CD4-positive, alpha-beta T cell (primary cell): ENCODE data around the gene ACSBG1. TPM values are rescaled to one million over a fixed set of nuclear protein-coding genes. Genes with fewer than 3 reads are reported as not detected.

Source experiments
- ATAC-seq: fragments of 200-7000 bp; cut with Tn5 transposase; one replicate; pipeline ENCODE4 v1.10.0; 2022; ENCODE audit warnings: mild to moderate bottlenecking; ENCODE audit not compliant: poor library complexity
- CTCF ChIA-PET: fragments of 350-600 bp; sonication (Branson Sonifier 250); formaldehyde crosslinking; loops from one replicate; lab custom pipeline; 2021; ENCODE audit warnings: antibody characterized with exemption, inconsistent platforms; lab: Charles Lee
- POLR2A ChIA-PET: fragments of 350-600 bp; sonication (Branson Sonifier 250); formaldehyde crosslinking; loops from one replicate; lab custom pipeline; 2021; ENCODE audit warnings: antibody characterized with exemption, inconsistent platforms; lab: Charles Lee
- DNase-seq, 14 experiments: peaks; one replicate each; pipeline ENCODE4 v3.0.0-alpha.2; 2013 to 2020; ENCODE audit warnings: mixed read lengths in 2 of 14
- H3K27ac ChIP-seq, 2 donors: one replicate each; pipeline versions ENCODE4 v1.5.1 to v1.7.0; 2013; ENCODE audit warnings: low read length in 2 of 2, low read depth in 1 of 2, mild to moderate bottlenecking in 1 of 2
- H3K27me3 ChIP-seq, 2 experiments: 1 replicate in 1 of 2; 2 replicates in 1 of 2; pipeline versions ENCODE4 v1.6.1 to v1.7.0; 2013; ENCODE audit warnings: low read length in 2 of 2, control low read depth in 1 of 2, mild to moderate bottlenecking in 1 of 2, moderate library complexity in 1 of 2; ENCODE audit not compliant: insufficient read depth in 2 of 2, control insufficient read depth in 1 of 2
- H3K36me3 ChIP-seq: one replicate; pipeline ENCODE4 v1.6.1; 2013; ENCODE audit warnings: low read length, control low read depth; ENCODE audit not compliant: insufficient read depth
- H3K4me1 ChIP-seq: one replicate; pipeline ENCODE4 v1.6.1; 2013; ENCODE audit warnings: low read length, control low read depth; ENCODE audit not compliant: insufficient read depth
- H3K4me3 ChIP-seq: one replicate; pipeline ENCODE4 v1.5.1; 2013; ENCODE audit warnings: mild to moderate bottlenecking, low read length, moderate library complexity
- H3K9me3 ChIP-seq, 2 experiments: 1 replicate in 1 of 2; 2 replicates in 1 of 2; pipeline versions ENCODE4 v1.6.1 to v1.7.0; 2013; ENCODE audit warnings: low read length in 2 of 2, mild to moderate bottlenecking in 2 of 2, control low read depth in 1 of 2, moderate library complexity in 1 of 2; ENCODE audit not compliant: control insufficient read depth in 1 of 2, insufficient read depth in 1 of 2
- H3K27ac Mint-ChIP-seq: one replicate; pipeline ENCODE4 v1.8.0; 2020; ENCODE audit warnings: mixed read lengths
- H3K27me3 Mint-ChIP-seq: one replicate; pipeline ENCODE4 v1.8.0; 2021; ENCODE audit warnings: mixed read lengths
- H3K36me3 Mint-ChIP-seq: one replicate; pipeline ENCODE4 v1.8.0; 2021; ENCODE audit warnings: low read depth, mixed read lengths
- H3K4me1 Mint-ChIP-seq: one replicate; pipeline ENCODE4 v1.8.0; 2021; ENCODE audit warnings: low read depth, mixed read lengths
- H3K4me3 Mint-ChIP-seq: one replicate; pipeline ENCODE4 v1.8.0; 2020; ENCODE audit warnings: mild to moderate bottlenecking, mixed read lengths
- H3K9me3 Mint-ChIP-seq: one replicate; pipeline ENCODE4 v1.8.0; 2020; ENCODE audit warnings: mixed read lengths
- CTCF ChIP-seq: fragments of 200-600 bp; IDR thresholded peaks from one replicate; pipeline ENCODE4 v1.8.0; 2022; ENCODE audit warnings: antibody characterized with exemption, mild to moderate bottlenecking
- intact Hi-C, 2 experiments: fragments of 100-400 bp; cut with DNase I in 1 of 2; cut with micrococcal nuclease in 1 of 2; formaldehyde crosslinking; loops; one replicate each; pipeline versions ENCODE4 v1.15.1 to v1.9.0; 2023 to 2025; cut with DNase I, micrococcal nuclease
- total RNA-seq, 174 experiments: library from RNA in 2 of 174; stranded (reverse) in 2 of 174; gene quantifications; one replicate each; pipeline ENCODE4 v1.2.3 and lab custom pipeline; 2021 to 2026

ACSBG1 gene
- total RNA-seq, 2 experiments from 2014 or later = 0.05 to 0.22 TPM

GRCh38 chr15:78139578-78139977, 94.8 kb downstream of the ACSBG1 start:
- intact Hi-C loops = no loop called here
- ChIA-PET POLR2A (no interaction called here), CTCF (interaction anchor here (0.8 to 1.2 kb wide), 2 partner anchors 11 to 56 kb away, joined by 3 read pairs; no protein-coding TSS in a partner anchor)
- Mint-ChIP-seq H3K36me3 (no peaks in the 10 kb centered on the region), H3K27ac (no peak overlapping the region), H3K9me3 (no peaks in the 10 kb centered on the region), H3K4me1 (no peaks in the 10 kb centered on the region), H3K27me3 (no peaks in the 10 kb centered on the region), H3K4me3 (no peak overlapping the region)
- no peaks in the 10 kb centered on the region for H3K4me1 ChIP-seq
- no peaks in the 10 kb centered on the region for H3K27me3 ChIP-seq
- no peak overlapping the region for H3K27ac ChIP-seq
- H3K4me3 ChIP-seq = no peak overlapping the region
- no peaks in the 10 kb centered on the region for H3K36me3 ChIP-seq
- H3K9me3 ChIP-seq = no peaks in the 10 kb centered on the region
- ATAC-seq (no peak), DNase-seq (no peak)
- TF ChIP-seq CTCF = no peak

- POLR2A ChIA-PET = interaction anchor here (2.0 kb wide), 1 partner anchor 15 kb away, joined by 4 read pairs; the partner anchor contains the start of gene IDH3A
- intact Hi-C loops = loop anchor here in 1 of 2 experiments (5.0 kb wide), 1 partner anchor 108 kb away; no protein-coding TSS in a partner anchor
- Histone ChIP-seq H3K27me3 (no peaks in the 10 kb centered on the region), H3K9me3 (no peaks in the 10 kb centered on the region), H3K4me3 (no peak overlapping the region), H3K36me3 (no peaks in the 10 kb centered on the region), H3K27ac (no peak overlapping the region), H3K4me1 (peaks cover 18% of the 10 kb centered on the region)
- DNase-seq = no peak
- no peaks in the 10 kb centered on the region for H3K27me3 Mint-ChIP-seq
- no peaks in the 10 kb centered on the region for H3K36me3 Mint-ChIP-seq
- no peaks in the 10 kb centered on the region for H3K9me3 Mint-ChIP-seq
- no peak for TF ChIP-seq CTCF
- peaks cover 27% of the 10 kb centered on the region for H3K4me1 Mint-ChIP-seq
- ATAC-seq = no peak
- H3K27ac Mint-ChIP-seq = no peak overlapping the region
- CTCF ChIA-PET = interaction anchor here (0.7 kb wide), 2 partner anchors 22 to 39 kb away, joined by 3 to 4 read pairs; no protein-coding TSS in a partner anchor
- H3K4me3 Mint-ChIP-seq = peak overlapping the region; percentile 6
These were observed 100.6 kb downstream of the ACSBG1 start for GRCh38 chr15:78133801-78134200.

- H3K4me3 Mint-ChIP-seq = peak within 1 kb of the TSS; percentile 89
- Histone ChIP-seq H3K27ac (peak within 1 kb of the TSS; percentile 39 to 86), H3K9me3 (no peaks in the 10 kb centered on the region), H3K27me3 (no peaks in the 10 kb centered on the region), H3K4me1 (peaks cover 18% of the 10 kb centered on the region), H3K4me3 (peak within 1 kb of the TSS; percentile 91), H3K36me3 (no peaks in the 10 kb centered on the region)
- no peaks in the 10 kb centered on the region for H3K9me3 Mint-ChIP-seq
- peak; percentile 66 for TF ChIP-seq CTCF
- intact Hi-C loops = loop anchor here (1.0 to 5.0 kb wide), 5 partner anchors 17 to 111 kb away; partner anchors contain the start of gene IDH3A (in 1 of the 2)
- peak; percentile 89 for ATAC-seq
- ChIA-PET CTCF (interaction anchor here (0.6 to 2.1 kb wide), 15 partner anchors 14 to 221 kb away, joined by 3 to 9 read pairs (median 3); partner anchors contain the start of gene IDH3A), POLR2A (interaction anchor here (0.8 to 2.7 kb wide), 6 partner anchors 18 to 306 kb away, joined by 4 to 27 read pairs (median 5); partner anchors contain the start of genes DNAJA4, IDH3A and IREB2)
- DNase-seq = peak; percentile 46 to 89 (median 72)
- no peaks in the 10 kb centered on the region for H3K27me3 Mint-ChIP-seq
- H3K36me3 Mint-ChIP-seq = no peaks in the 10 kb centered on the region
- H3K4me1 Mint-ChIP-seq = peaks cover 27% of the 10 kb centered on the region
- peak within 1 kb of the TSS; percentile 73 for H3K27ac Mint-ChIP-seq
These were observed 102.9 kb downstream of the ACSBG1 start, which contains the start of gene CIB2 for GRCh38 chr15:78131295-78132061. CIB2 (minus strand) TSS chr15:78131445; CDS start chr15:78131215, 230 bp downstream.
